ENCODE data around the gene RGSL1. TPM values are rescaled to one million over a fixed set of nuclear protein-coding genes. Genes with fewer than 3 reads are reported as not detected.

RGSL1 gene
- total RNA-seq, 2 experiments from 2014 or later = not detected

DNA sequence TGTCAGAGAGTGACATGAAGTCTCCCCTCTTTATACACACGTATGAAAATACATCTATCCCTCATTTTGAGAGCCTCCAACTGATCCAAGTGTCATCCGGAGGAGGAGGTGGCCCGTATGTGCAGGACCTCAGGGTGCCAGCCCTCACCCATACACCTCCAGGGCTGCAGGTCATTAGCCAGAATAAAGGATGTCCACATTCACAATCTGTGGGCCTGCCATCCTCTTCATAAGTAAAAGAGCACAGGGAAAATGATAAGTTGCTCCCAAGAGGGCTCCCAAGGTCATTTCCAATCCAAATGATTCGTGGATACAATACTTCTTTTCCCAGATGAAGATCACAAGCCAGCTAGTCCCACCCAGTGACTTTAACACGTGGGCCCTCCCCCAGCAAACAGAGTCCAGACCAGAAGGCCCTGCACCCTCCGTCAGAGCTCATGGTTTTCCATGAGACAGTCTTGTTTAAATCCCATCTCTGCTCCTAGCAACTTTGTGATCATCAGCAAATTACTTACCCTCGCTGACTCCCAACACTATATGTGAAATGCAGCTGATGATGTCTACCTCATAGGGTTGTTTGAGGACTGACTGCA lies 110.5 kb downstream of the RGSL1 start:
- no peak for DNase-seq
- no peaks in the 10 kb centered on the region for H3K9me3 Mint-ChIP-seq
- peaks cover 2% of the 10 kb centered on the region for H3K4me1 Mint-ChIP-seq (ENCODE audit: low read depth)
- no peak overlapping the region for H3K4me3 Mint-ChIP-seq
- ChIA-PET POLR2A (no interaction called here), CTCF (no interaction called here)
- intact Hi-C loops (cut with micrococcal nuclease) = no loop called here
- no peak overlapping the region for H3K27ac Mint-ChIP-seq
- no peaks in the 10 kb centered on the region for H3K27me3 Mint-ChIP-seq
- no peaks in the 10 kb centered on the region for H3K36me3 Mint-ChIP-seq

DNA sequence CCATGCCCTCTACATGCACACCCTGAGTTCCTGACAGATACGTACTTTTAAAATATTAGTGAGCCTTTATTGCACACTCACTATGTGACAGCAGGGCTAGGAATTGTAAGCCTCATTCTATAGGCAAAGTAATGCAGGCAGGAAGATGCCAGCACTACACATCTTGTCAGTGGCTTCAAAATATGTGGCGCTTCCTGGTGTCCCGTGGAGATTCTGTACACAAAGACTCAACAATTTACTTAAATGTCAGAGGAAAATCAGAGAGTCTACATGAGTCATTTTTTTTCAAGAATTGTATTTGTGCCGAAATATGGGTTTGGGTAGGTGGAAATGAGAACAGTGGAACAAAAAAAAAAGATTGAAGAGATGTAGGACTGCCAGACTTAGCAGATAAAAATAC lies 111.5 kb downstream of the RGSL1 start:
- no peak overlapping the region for H3K27ac Mint-ChIP-seq
- POLR2A ChIA-PET = no interaction called here
- intact Hi-C loops (cut with micrococcal nuclease) = no loop called here
- no peaks in the 10 kb centered on the region for H3K9me3 Mint-ChIP-seq
- DNase-seq = no peak
- no peaks in the 10 kb centered on the region for H3K27me3 Mint-ChIP-seq
- CTCF ChIA-PET = interaction anchor here (1.3 kb wide), 1 partner anchor 38 kb away, joined by 3 read pairs; no protein-coding TSS in a partner anchor
- no peaks in the 10 kb centered on the region for H3K36me3 Mint-ChIP-seq
- peaks cover 4% of the 10 kb centered on the region for H3K4me1 Mint-ChIP-seq (ENCODE audit: low read depth)
- no peak overlapping the region for H3K4me3 Mint-ChIP-seq

DNA sequence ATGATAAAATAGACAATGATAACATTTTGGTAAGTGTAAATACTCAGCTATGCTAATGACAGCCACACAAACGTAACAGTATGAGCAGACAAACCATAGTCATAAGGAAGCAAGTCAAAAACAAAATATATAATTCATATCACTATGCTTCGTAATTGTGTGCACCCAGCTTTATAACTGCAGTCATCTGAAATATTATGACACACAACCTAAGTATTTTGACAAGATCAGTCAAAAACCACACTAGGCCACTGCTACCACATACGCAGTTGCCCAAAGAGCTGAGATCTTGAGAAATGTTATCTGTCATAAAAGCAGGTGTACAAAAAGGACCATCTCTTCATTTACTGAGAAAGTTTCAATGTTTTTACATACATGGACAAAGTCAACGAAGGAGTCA lies 113.1 kb downstream of the RGSL1 start:
- Mint-ChIP-seq H3K27me3 (no peaks in the 10 kb centered on the region), H3K4me3 (no peak overlapping the region), H3K4me1 (ENCODE audit: low read depth) (peaks cover 4% of the 10 kb centered on the region), H3K9me3 (no peaks in the 10 kb centered on the region), H3K27ac (no peak overlapping the region), H3K36me3 (no peaks in the 10 kb centered on the region)
- intact Hi-C loops (cut with micrococcal nuclease) = no loop called here
- DNase-seq = no peak
- CTCF ChIA-PET = no interaction called here
- POLR2A ChIA-PET = interaction anchor here (1.2 kb wide), 1 partner anchor 40 kb away, joined by 3 read pairs; no protein-coding TSS in a partner anchor

DNA sequence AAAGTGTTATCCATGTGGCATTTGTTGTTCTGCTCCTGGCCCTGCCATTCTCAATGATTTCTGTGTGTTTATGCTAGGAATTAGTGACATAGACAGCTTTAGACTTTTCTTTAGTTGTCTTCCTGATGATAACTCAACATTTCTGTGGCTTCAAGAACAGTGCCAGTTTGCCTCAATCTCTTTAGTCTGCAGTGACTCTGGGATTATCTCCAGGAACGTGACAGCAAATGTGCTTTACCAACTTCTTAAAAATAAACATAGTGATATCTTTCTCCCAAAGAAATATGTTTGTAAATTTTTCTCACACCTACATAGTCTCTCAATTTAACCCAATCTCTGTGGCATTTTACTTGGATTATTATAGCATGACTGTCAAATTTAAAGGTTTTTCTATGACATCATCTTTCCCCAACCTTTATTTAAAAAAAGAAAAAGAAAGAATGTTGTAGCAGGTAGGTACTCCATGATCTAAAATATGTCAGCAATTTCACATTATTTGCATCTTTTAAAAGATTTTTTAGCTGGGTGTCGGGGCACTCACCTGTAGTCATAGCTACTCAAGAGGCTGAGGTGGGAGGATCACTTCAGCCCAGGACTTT lies 114.6 kb downstream of the RGSL1 start:
- H3K27me3 Mint-ChIP-seq = no peaks in the 10 kb centered on the region
- no peak for DNase-seq
- intact Hi-C loops (cut with micrococcal nuclease) = no loop called here
- peaks cover 4% of the 10 kb centered on the region for H3K4me1 Mint-ChIP-seq (ENCODE audit: low read depth)
- POLR2A ChIA-PET = no interaction called here
- H3K9me3 Mint-ChIP-seq = no peaks in the 10 kb centered on the region
- CTCF ChIA-PET = no interaction called here
- H3K36me3 Mint-ChIP-seq = no peaks in the 10 kb centered on the region
- H3K4me3 Mint-ChIP-seq = no peak overlapping the region
- no peak overlapping the region for H3K27ac Mint-ChIP-seq

DNA sequence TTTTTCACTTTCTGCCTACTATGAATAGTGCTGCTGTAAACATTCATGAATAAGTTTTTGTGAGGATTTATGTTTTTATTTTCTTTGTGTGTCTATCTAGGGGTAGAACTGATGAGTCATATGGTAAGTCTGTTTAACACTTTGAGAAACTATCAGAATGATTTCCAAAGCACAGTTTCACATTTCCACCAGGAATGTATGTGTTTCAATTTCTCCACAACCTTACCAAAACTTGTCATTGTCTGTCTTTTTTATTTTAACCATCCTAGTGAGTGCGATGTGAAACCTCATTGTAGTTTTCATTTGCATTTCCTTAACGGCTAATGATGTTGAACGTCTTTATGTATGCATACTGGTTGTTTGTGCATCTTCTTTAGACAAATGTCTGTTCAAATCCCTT lies 115.6 kb downstream of the RGSL1 start:
- H3K9me3 Mint-ChIP-seq = no peaks in the 10 kb centered on the region
- no peak overlapping the region for H3K4me3 Mint-ChIP-seq
- no peak for DNase-seq
- H3K4me1 Mint-ChIP-seq (ENCODE audit: low read depth) = peaks cover 4% of the 10 kb centered on the region
- ChIA-PET CTCF (interaction anchor here (2.0 kb wide), 1 partner anchor 30 kb away, joined by 7 read pairs; no protein-coding TSS in a partner anchor), POLR2A (no interaction called here)
- no peaks in the 10 kb centered on the region for H3K36me3 Mint-ChIP-seq
- intact Hi-C loops (cut with micrococcal nuclease) = no loop called here
- no peaks in the 10 kb centered on the region for H3K27me3 Mint-ChIP-seq
- H3K27ac Mint-ChIP-seq = no peak overlapping the region

DNA sequence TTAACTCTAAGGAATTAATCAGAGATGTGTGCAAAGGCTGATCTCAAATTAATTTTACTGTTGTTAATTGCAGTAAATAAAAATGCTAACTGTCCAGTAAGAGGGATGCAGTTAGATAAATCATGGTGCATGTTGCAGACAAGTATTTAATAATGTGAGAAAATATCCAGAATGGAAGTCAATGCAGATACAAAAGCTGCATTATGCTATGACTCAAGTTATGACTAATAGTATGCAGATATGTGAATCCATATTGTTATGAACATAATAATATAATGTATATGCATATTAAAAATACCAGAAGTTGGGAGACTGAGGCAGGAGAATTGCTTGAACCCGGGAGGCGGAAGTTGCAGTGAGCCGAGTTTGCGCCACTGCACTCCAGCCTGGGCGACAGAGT lies 117.7 kb downstream of the RGSL1 start:
- Mint-ChIP-seq H3K27me3 (no peaks in the 10 kb centered on the region), H3K4me1 (ENCODE audit: low read depth) (peaks cover 4% of the 10 kb centered on the region)
- intact Hi-C loops (cut with micrococcal nuclease) = no loop called here

DNA sequence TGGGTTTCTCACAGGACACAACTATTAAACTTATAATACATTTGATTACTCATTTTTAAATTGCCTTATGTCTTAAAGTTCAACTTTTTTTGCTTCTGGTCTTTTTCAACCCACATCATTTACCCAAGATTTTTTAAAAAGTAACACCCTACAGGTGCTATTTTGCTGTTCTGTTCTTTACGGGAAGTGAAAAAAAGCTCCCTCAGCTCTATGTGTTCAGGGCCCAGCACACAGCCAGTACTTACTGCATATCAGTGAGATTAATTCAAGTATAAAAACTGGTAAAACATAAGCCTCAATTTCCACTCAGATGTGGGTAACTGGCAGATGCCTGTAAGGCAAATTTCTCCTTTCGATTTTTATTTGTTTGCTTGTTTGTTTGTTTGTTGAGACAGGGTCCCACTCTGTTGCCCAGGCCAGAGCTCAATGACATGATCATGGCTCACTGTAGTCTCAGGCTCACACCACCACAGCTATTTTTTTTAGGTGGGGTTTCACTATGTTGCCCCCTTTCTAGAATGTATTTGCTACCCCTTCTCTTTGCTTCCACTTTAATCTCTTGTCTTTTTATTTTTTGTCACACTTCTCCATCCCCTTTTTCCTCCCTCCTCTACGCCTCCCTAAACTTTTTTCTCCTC lies 118.8 kb downstream of the RGSL1 start:
- Mint-ChIP-seq H3K36me3 (peaks cover 6% of the 10 kb centered on the region), H3K4me1 (ENCODE audit: low read depth) (peaks cover 4% of the 10 kb centered on the region), H3K27ac (no peak overlapping the region), H3K27me3 (no peaks in the 10 kb centered on the region), H3K4me3 (no peak overlapping the region), H3K9me3 (no peaks in the 10 kb centered on the region)
- DNase-seq = no peak
- POLR2A ChIA-PET = no interaction called here
- CTCF ChIA-PET = no interaction called here
- intact Hi-C loops (cut with micrococcal nuclease) = no loop called here

More for the DNA sequence above, 117.7 kb downstream of the RGSL1 start:
- Mint-ChIP-seq H3K36me3 (peaks cover 3% of the 10 kb centered on the region), H3K4me3 (no peak overlapping the region), H3K9me3 (no peaks in the 10 kb centered on the region), H3K27ac (no peak overlapping the region)
- ChIA-PET POLR2A (no interaction called here), CTCF (interaction anchor here (2.0 kb wide), 1 partner anchor 28 kb away, joined by 7 read pairs; no protein-coding TSS in a partner anchor)
- DNase-seq = no peak

DNA sequence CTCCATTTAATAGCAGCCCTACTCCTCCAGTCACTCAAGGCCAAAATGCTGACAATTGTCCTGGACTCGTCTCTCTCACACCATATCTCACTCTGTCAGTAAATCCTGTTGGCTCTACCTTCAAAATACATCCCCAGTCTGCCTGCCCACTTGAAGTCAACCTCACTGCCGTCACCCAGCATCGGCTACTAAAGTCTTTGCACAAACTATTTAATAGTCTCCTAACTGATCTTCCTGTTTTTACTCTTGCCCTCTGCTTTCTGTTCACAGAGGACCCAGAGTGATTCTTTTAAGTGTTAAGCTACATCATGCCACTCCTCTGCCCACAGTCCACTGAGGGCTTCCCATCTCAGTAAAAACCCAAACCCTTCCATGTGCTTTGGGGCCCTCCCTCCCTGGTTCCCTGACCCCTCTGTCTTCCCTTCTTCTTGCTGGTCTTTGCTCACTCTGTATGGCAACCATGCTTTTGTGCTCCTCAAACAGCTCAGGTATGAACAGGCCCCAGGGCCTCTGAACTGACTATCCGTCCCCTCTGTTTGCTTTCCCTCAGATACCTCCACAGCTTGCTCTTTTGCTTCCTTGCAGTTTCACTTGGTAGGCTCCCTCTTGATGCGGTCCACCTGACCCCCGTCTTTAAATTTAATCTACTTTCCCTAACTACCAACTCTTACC lies 120.1 kb downstream of the RGSL1 start:
- POLR2A ChIA-PET = no interaction called here
- H3K9me3 Mint-ChIP-seq = no peaks in the 10 kb centered on the region
- CTCF ChIA-PET = no interaction called here

DNA sequence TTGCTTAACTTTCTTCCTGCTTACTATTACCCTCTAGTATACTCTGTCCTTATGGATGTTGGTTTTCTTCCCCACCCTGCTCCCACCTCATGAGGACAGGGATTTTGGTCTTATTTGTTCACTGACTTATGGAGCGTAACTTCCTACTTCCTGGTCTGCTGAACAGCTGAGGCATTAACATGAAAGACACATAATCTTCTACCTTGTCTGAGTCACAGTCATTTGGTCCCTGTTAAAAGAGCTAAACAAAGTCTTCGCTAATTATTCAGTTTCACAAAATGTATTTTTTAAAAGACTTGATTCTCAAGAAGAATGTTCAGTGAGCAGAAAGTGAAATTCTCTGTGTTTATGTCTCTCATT lies 120.6 kb downstream of the RGSL1 start:
- Mint-ChIP-seq H3K27me3 (no peaks in the 10 kb centered on the region), H3K4me1 (ENCODE audit: low read depth) (peaks cover under 1% of the 10 kb centered on the region), H3K4me3 (no peak overlapping the region), H3K27ac (no peak overlapping the region), H3K36me3 (peaks cover 14% of the 10 kb centered on the region), H3K9me3 (no peaks in the 10 kb centered on the region)
- intact Hi-C loops (cut with micrococcal nuclease) = no loop called here
- POLR2A ChIA-PET = no interaction called here
- CTCF ChIA-PET = no interaction called here
- no peak for DNase-seq

More for the DNA sequence above, 120.1 kb downstream of the RGSL1 start:
- H3K36me3 Mint-ChIP-seq = peaks cover 11% of the 10 kb centered on the region
- no peaks in the 10 kb centered on the region for H3K27me3 Mint-ChIP-seq
- no peak overlapping the region for H3K4me3 Mint-ChIP-seq
- no peak for DNase-seq
- H3K4me1 Mint-ChIP-seq (ENCODE audit: low read depth) = peaks cover 4% of the 10 kb centered on the region
- H3K27ac Mint-ChIP-seq = no peak overlapping the region
- intact Hi-C loops (cut with micrococcal nuclease) = no loop called here

GRCh38 chr1:182574156-182574555 lies 124.2 kb downstream of the RGSL1 start:
- POLR2A ChIA-PET = no interaction called here
- Mint-ChIP-seq H3K27ac (no peak overlapping the region), H3K9me3 (no peaks in the 10 kb centered on the region), H3K36me3 (peaks cover 33% of the 10 kb centered on the region), H3K4me1 (ENCODE audit: low read depth) (peaks cover 6% of the 10 kb centered on the region), H3K27me3 (no peaks in the 10 kb centered on the region), H3K4me3 (no peak overlapping the region)
- intact Hi-C loops (cut with micrococcal nuclease) = no loop called here
- no peak for DNase-seq
- CTCF ChIA-PET = interaction anchor here (0.9 kb wide), 2 partner anchors 14 to 22 kb away, joined by 3 read pairs; no protein-coding TSS in a partner anchor

GRCh38 chr1:182575540-182576149 lies 125.7 kb downstream of the RGSL1 start:
- ChIA-PET POLR2A (interaction anchor here (0.5 kb wide), 1 partner anchor 109 kb away, joined by 3 read pairs; the partner anchor contains the start of gene RGS8), CTCF (no interaction called here)
- Mint-ChIP-seq H3K4me3 (no peak overlapping the region), H3K4me1 (ENCODE audit: low read depth) (peaks cover 15% of the 10 kb centered on the region), H3K9me3 (no peaks in the 10 kb centered on the region), H3K27ac (no peak overlapping the region), H3K36me3 (peaks cover 43% of the 10 kb centered on the region), H3K27me3 (no peaks in the 10 kb centered on the region)
- intact Hi-C loops (cut with micrococcal nuclease) = no loop called here
- DNase-seq = no peak

DNA sequence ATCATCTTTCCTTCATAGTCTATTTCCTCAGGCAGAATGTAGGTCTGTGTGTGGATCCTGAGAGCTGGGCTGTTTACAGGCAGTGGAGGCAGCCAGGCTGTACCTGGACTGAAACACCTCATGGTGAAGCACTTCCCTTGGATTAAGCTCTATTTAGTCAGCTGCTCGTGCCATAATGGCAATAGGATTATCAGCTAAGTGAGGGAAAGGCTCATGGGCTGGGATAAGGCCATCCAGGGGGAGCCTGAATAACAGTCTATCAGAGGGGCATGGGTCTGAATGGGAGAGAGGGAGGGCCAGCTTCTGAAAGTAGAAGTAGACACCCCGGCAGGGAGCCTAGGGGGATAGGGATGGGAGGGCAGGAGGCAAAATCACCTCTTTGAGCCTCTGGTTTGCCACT lies 130.8 kb downstream of the RGSL1 start:
- intact Hi-C loops (cut with micrococcal nuclease) = no loop called here
- peaks cover 50% of the 10 kb centered on the region for H3K4me1 Mint-ChIP-seq (ENCODE audit: low read depth)
- no peaks in the 10 kb centered on the region for H3K27me3 Mint-ChIP-seq
- ChIA-PET CTCF (interaction anchor here (1.4 kb wide), 1 partner anchor 201 kb away, joined by 4 read pairs; no protein-coding TSS in a partner anchor), POLR2A (no interaction called here)
- peaks cover 41% of the 10 kb centered on the region for H3K36me3 Mint-ChIP-seq
- no peak overlapping the region for H3K4me3 Mint-ChIP-seq
- H3K27ac Mint-ChIP-seq = no peak overlapping the region
- no peaks in the 10 kb centered on the region for H3K9me3 Mint-ChIP-seq
- no peak for DNase-seq
